HCT116 (cell line): Measurements from ENCODE around the gene FRMD7. TPM values are rescaled to one million over a fixed set of nuclear protein-coding genes. Genes with fewer than 3 reads are reported as not detected.

ENCODE experiments used
- ATAC-seq: fragments of 200-7000 bp; cut with Tn5 transposase; 2 replicates; pipeline ENCODE4 v1.9.1; 2020; ENCODE audit warnings: mild to moderate bottlenecking, moderate library complexity
- BruUV-seq: library from RNA; stranded (reverse); fragments of 400-500 nt; replicated peaks from 2 replicates; lab custom pipeline; 2021; lab: Mats Ljungman, UMichigan
- CTCF ChIA-PET: fragments of 300-600 bp; sonication (Branson Sonifier 250); formaldehyde crosslinking; loops from one replicate; lab custom pipeline; 2021; ENCODE audit warnings: antibody characterized with exemption; lab: Charles Lee
- POLR2A ChIA-PET: fragments of 300-600, 350-600 bp; sonication (Branson Sonifier 250); formaldehyde crosslinking; loops from one replicate; lab custom pipeline; 2021; ENCODE audit warnings: antibody characterized with exemption; lab: Charles Lee
- RAD21 ChIA-PET, 2 experiments: fragments of 300-600 bp; sonication (Branson Sonifier 250); formaldehyde crosslinking; loops; one replicate each; lab custom pipeline; 2023; ENCODE audit warnings: low total read pairs in 2 of 2; ENCODE audit not compliant: uncharacterized antibody in 2 of 2, unreplicated experiment in 2 of 2, low non-redundant PET in 1 of 2; lab: Charles Lee
- DNase-seq: peaks from one replicate; pipeline ENCODE4 v3.0.0-alpha.2; 2010; ENCODE audit warnings: low read depth, low spot score
- H2AFZ ChIP-seq: fragments of 200-600 bp; shearing (Covaris generic), sonication (generic); 2 replicates; pipeline ENCODE4 v1.6.1; 2017; ENCODE audit warnings: low read depth, mixed run types, mixed read lengths, antibody characterized with exemption, low read length; ENCODE audit not compliant: poor library complexity, severe bottlenecking
- H3K27ac ChIP-seq: 2 replicates; pipeline ENCODE4 v1.5.1; 2012; ENCODE audit warnings: low read depth, low read length
- H3K27me3 ChIP-seq: fragments of 200-600 bp; sonication (generic); 2 replicates; pipeline ENCODE4 v1.6.1; 2016; ENCODE audit warnings: mixed run types, low read length, mixed read lengths; ENCODE audit not compliant: insufficient read depth
- H3K36me3 ChIP-seq, 2 experiments: fragments of 200-500 bp in 1 of 2; fragments of 200-600 bp in 1 of 2; sonication (Bioruptor generic) in 1 of 2; sonication (generic) in 1 of 2; 2 replicates each; pipeline versions ENCODE4 v1.5.1 to v1.6.1; 2014 to 2016; ENCODE audit warnings: low read length in 2 of 2, inconsistent platforms in 1 of 2, mixed read lengths in 1 of 2, mixed run types in 1 of 2; ENCODE audit not compliant: insufficient read depth in 2 of 2, control insufficient read depth in 1 of 2
- H3K4me1 ChIP-seq, 2 experiments: fragments of 200-600 bp in 1 of 2; sonication (generic) in 1 of 2; 2 replicates each; pipeline versions ENCODE4 v1.5.1 to v1.6.1; 2012 to 2017; ENCODE audit warnings: low read length in 2 of 2, inconsistent platforms in 1 of 2, mild to moderate bottlenecking in 1 of 2, mixed read lengths in 1 of 2, mixed run types in 1 of 2, moderate library complexity in 1 of 2; ENCODE audit not compliant: insufficient read depth in 2 of 2, control insufficient read depth in 1 of 2
- H3K4me2 ChIP-seq: fragments of 200-600 bp; sonication (generic); 2 replicates; pipeline ENCODE4 v1.6.1; 2017; ENCODE audit warnings: mixed run types, low read length, mixed read lengths
- H3K4me3 ChIP-seq, 2 experiments: fragments of 200-600 bp in 1 of 2; sonication (generic) in 1 of 2; replicated peaks in 1 of 2; 2 replicates each; pipeline ENCODE4 v1.5.1; 2011 to 2016; ENCODE audit warnings: low read length in 2 of 2, control low read depth in 1 of 2, low read depth in 1 of 2, mild to moderate bottlenecking in 1 of 2, mixed read lengths in 1 of 2, mixed run types in 1 of 2
- H3K79me2 ChIP-seq: fragments of 200-600 bp; sonication (generic); 2 replicates; pipeline ENCODE4 v1.6.1; 2017; ENCODE audit warnings: mild to moderate bottlenecking, mixed run types, low read length, moderate library complexity, mixed read lengths; ENCODE audit not compliant: insufficient read depth
- H3K9ac ChIP-seq: fragments of 200-600 bp; sonication (generic); 2 replicates; pipeline ENCODE4 v1.6.1; 2016; ENCODE audit warnings: low read length, mixed read lengths
- H3K9me2 ChIP-seq: fragments of 200-600 bp; sonication (generic), shearing (Covaris generic); 2 replicates; pipeline ENCODE4 v1.6.1; 2017; ENCODE audit warnings: mixed run types, mild to moderate bottlenecking, moderate library complexity; ENCODE audit not compliant: insufficient read depth
- H3K9me3 ChIP-seq, 2 experiments: fragments of 200-500 bp in 1 of 2; fragments of 200-600 bp in 1 of 2; sonication (Bioruptor generic) in 1 of 2; sonication (generic) in 1 of 2; 2 replicates each; pipeline ENCODE4 v1.6.1; 2014 to 2017; ENCODE audit warnings: low read length in 2 of 2, mixed read lengths in 2 of 2, inconsistent platforms in 1 of 2, low read depth in 1 of 2, mild to moderate bottlenecking in 1 of 2, mixed run types in 1 of 2, moderate library complexity in 1 of 2; ENCODE audit not compliant: control insufficient read depth in 1 of 2, insufficient read depth in 1 of 2
- H4K20me1 ChIP-seq: fragments of 200-600 bp; sonication (generic), shearing (Covaris generic); 2 replicates; pipeline ENCODE4 v1.6.1; 2017; ENCODE audit warnings: mixed run types, mild to moderate bottlenecking, moderate library complexity; ENCODE audit not compliant: insufficient read depth
- ATF3 ChIP-seq: IDR thresholded peaks from 2 replicates; pipeline ENCODE4 v1.6.1; 2012
- CBX3 ChIP-seq: IDR thresholded peaks from 2 replicates; pipeline ENCODE4 v1.6.1; 2012; ENCODE audit warnings: low read depth
- CEBPB ChIP-seq: IDR thresholded peaks from 2 replicates; pipeline ENCODE4 v1.6.1; 2012; ENCODE audit warnings: low read depth
- CTCF ChIP-seq, 3 experiments: fragments of 200-600 bp in 1 of 3; sonication (generic) in 1 of 3; IDR thresholded peaks in 2 of 3; conservative IDR thresholded peaks in 1 of 3; 2 replicates each; pipeline ENCODE4 v1.5.1; 2012 to 2017; ENCODE audit warnings: low read depth in 2 of 3, low read length in 2 of 3, antibody characterized with exemption in 1 of 3, borderline replicate concordance in 1 of 3, control low read depth in 1 of 3, mild to moderate bottlenecking in 1 of 3, mixed read lengths in 1 of 3, mixed run types in 1 of 3, moderate library complexity in 1 of 3; ENCODE audit not compliant: insufficient read depth in 1 of 3
- EZH2phosphoT487 ChIP-seq: fragments of 200-600 bp; IDR thresholded peaks from 2 replicates; pipeline ENCODE4 v1.6.1; 2018; ENCODE audit warnings: antibody characterized with exemption, borderline replicate concordance
- FOSL1 ChIP-seq: IDR thresholded peaks from 2 replicates; pipeline ENCODE4 v1.6.1; 2012; ENCODE audit warnings: low read depth
- JUND ChIP-seq: IDR thresholded peaks from 2 replicates; pipeline ENCODE4 v1.6.1; 2012
- POLR2A ChIP-seq: IDR thresholded peaks from 2 replicates; pipeline ENCODE4 v1.7.0; 2011; ENCODE audit warnings: borderline replicate concordance; ENCODE audit not compliant: insufficient read depth, insufficient read length; ENCODE audit errors: extremely low read depth
- POLR2AphosphoS5 ChIP-seq: IDR thresholded peaks from 2 replicates; pipeline ENCODE4 v1.6.1; 2011; ENCODE audit warnings: mild to moderate bottlenecking, low read depth, low read length, moderate library complexity
- RAD21 ChIP-seq: IDR thresholded peaks from 2 replicates; pipeline ENCODE4 v1.6.1; 2012; ENCODE audit warnings: low read depth, mild to moderate bottlenecking
- REST ChIP-seq: IDR thresholded peaks from 2 replicates; pipeline ENCODE4 v1.6.1; 2012; ENCODE audit warnings: low read depth
- SP1 ChIP-seq: IDR thresholded peaks from 2 replicates; pipeline ENCODE4 v1.6.1; 2012; ENCODE audit warnings: low read depth
- SRF ChIP-seq: IDR thresholded peaks from 2 replicates; pipeline ENCODE4 v1.6.1; 2012; ENCODE audit warnings: low read depth
- TCF7L2 ChIP-seq: IDR thresholded peaks from 2 replicates; pipeline ENCODE4 v1.7.0; 2011; ENCODE audit warnings: borderline replicate concordance, inconsistent platforms; ENCODE audit not compliant: insufficient read depth, insufficient read length; ENCODE audit errors: extremely low read depth
- ZFX ChIP-seq: fragments of 450-650 bp; IDR thresholded peaks from 2 replicates; pipeline ENCODE4 v1.6.1; 2017
- intact Hi-C: fragments of 100-400 bp; cut with micrococcal nuclease; formaldehyde crosslinking; loops from 2 replicates; pipeline ENCODE4 v1.10.0; 2022
- total RNA-seq: library from RNA; stranded (reverse); gene quantifications from one replicate; pipeline ENCODE4 v1.2.1, GENCODE V29; 2021; ENCODE audit not compliant: unreplicated experiment

The FRMD7 gene
- total RNA-seq, 1 experiment from 2014 or later = not detected

GRCh38 chrX:132041015-132041414 is 86.8 kb downstream of the FRMD7 start:
- no peaks in the 10 kb centered on the region for H3K9me3 ChIP-seq
- ChIA-PET CTCF (no interaction called here), RAD21 (no interaction called here), POLR2A (no interaction called here)
- no peaks in the 10 kb centered on the region for H4K20me1 ChIP-seq
- H3K4me1 ChIP-seq = no peaks in the 10 kb centered on the region
- H3K36me3 ChIP-seq = no peaks in the 10 kb centered on the region
- no peaks in the 10 kb centered on the region for H3K27me3 ChIP-seq
- TF ChIP-seq SP1 (no peak), POLR2A (no peak), CEBPB (no peak), REST (no peak), CTCF (IDR thresholded peaks at IDR 0.05 in 2 of 3, conservative IDR thresholded peaks at IDR 0.05 in 1 of 3; ENCODE audit: borderline replicate concordance in 1 of 3, insufficient read depth in 1 of 3, low read depth in 2 of 3, low read length in 2 of 3) (no peak), RAD21 (no peak), JUND (no peak), FOSL1 (no peak), ZFX (no peak), ATF3 (no peak), CBX3 (no peak), POLR2AphosphoS5 (no peak), TCF7L2 (no peak), EZH2phosphoT487 (no peak), SRF (no peak)
- no peak for ATAC-seq
- H2AFZ ChIP-seq = no peak overlapping the region
- H3K9me2 ChIP-seq = no peaks in the 10 kb centered on the region
- no TSS peak for BruUV-seq
- H3K9ac ChIP-seq = no peak overlapping the region
- DNase-seq = no peak
- H3K79me2 ChIP-seq = no peaks in the 10 kb centered on the region; the same call in none of the 2 replicates
- H3K27ac ChIP-seq = no peak overlapping the region
- intact Hi-C loops = no loop called here
- no peak overlapping the region for H3K4me2 ChIP-seq
- H3K4me3 ChIP-seq = no peak overlapping the region
